Activated naive CD4-positive, alpha-beta T cell treated with anti-CD3 and anti-CD28 coated beads, Interleukin-2, amount 50 U/mL, for 24 hours (primary cell): ENCODE measurements around the gene GALNT10.

Source experiments
- H3K27ac Mint-ChIP-seq: one replicate; pipeline ENCODE4 v1.8.0; 2021; ENCODE audit warnings: mild to moderate bottlenecking, mixed read lengths
- H3K27me3 Mint-ChIP-seq: one replicate; pipeline ENCODE4 v1.8.0; 2021; ENCODE audit warnings: mixed read lengths
- H3K36me3 Mint-ChIP-seq: one replicate; pipeline ENCODE4 v1.8.0; 2021; ENCODE audit warnings: mixed read lengths
- H3K4me1 Mint-ChIP-seq: one replicate; pipeline ENCODE4 v1.8.0; 2021; ENCODE audit warnings: mixed read lengths
- H3K4me3 Mint-ChIP-seq: one replicate; pipeline ENCODE4 v1.8.0; 2021; ENCODE audit warnings: mild to moderate bottlenecking, mixed read lengths
- H3K9me3 Mint-ChIP-seq: one replicate; pipeline ENCODE4 v1.8.0; 2021; ENCODE audit warnings: mixed read lengths

GALNT10 gene

GRCh38 chr5:154341620-154342019 is 151.1 kb downstream of the GALNT10 start:
- Mint-ChIP-seq H3K4me1 (no peaks in the 10 kb centered on the region), H3K27ac (no peak overlapping the region), H3K9me3 (no peaks in the 10 kb centered on the region), H3K36me3 (peaks cover 15% of the 10 kb centered on the region), H3K27me3 (no peaks in the 10 kb centered on the region), H3K4me3 (no peak overlapping the region)

DNA sequence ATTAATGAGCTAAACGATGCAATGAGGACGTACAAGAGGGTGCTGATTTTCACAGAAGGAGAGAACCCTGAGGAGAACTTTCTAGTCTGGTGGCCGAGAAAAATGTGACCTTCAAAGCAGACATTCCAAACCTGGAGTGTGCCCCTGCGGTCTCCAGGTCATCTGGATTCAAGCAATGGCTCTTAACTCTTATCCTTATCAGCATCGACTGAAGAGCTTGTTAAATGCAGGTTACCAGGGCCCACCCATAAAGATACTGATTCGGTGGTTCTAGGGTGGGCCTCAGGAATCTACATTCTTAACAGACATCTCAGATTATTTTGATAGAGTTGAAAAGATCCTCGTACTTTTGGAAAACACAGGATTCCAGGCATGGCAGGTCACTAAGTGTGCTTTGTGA is 151.7 kb downstream of the GALNT10 start:
- H3K36me3 Mint-ChIP-seq: peaks cover 12% of the 10 kb centered on the region
- H3K4me3 Mint-ChIP-seq: no peak overlapping the region
- H3K27ac Mint-ChIP-seq: no peak overlapping the region
- no peaks in the 10 kb centered on the region for H3K27me3 Mint-ChIP-seq
- H3K4me1 Mint-ChIP-seq: no peaks in the 10 kb centered on the region
- no peaks in the 10 kb centered on the region for H3K9me3 Mint-ChIP-seq

DNA sequence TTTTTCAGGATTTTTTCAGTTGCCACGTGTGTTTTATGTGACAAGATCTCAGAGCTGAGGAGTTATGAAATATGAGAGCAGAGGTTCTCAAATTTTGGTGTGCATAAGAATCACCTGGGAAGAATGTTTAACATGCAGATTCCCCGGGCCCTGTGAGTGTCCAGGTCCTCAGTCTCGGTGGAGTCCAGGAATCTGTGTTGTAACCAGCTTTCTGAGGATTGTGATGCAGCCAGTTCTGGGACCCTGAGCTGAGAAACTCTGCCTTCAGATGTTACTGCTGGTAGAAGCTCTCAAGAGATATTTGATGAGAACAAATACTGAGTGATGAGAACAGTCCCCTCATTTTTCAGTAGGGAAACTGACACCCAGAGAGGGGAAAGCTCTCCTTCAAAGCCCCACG is 152.4 kb downstream of the GALNT10 start:
- Mint-ChIP-seq H3K36me3 (peaks cover 4% of the 10 kb centered on the region), H3K4me1 (no peaks in the 10 kb centered on the region), H3K27ac (no peak overlapping the region), H3K9me3 (no peaks in the 10 kb centered on the region), H3K4me3 (no peak overlapping the region), H3K27me3 (no peaks in the 10 kb centered on the region)

DNA sequence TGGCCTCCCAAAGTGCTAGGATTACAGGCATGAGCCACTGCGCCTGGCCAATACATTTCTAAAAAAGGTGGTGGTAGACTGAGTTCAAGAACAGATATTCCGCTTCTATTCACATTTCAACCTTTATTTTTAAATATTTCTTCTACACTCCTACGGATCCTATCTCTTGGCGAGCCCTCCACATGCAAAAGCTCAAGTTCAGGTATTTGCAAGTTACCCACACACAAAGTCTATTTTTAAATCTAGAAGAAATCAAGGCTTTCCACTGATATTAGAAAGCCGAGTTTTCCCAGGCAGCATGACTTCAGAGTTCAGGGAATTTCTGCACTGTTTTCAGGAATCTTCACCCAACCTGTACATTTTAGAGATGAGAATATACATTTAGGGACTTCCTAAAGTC is 153.9 kb downstream of the GALNT10 start:
- no peaks in the 10 kb centered on the region for H3K27me3 Mint-ChIP-seq
- no peak overlapping the region for H3K27ac Mint-ChIP-seq
- H3K9me3 Mint-ChIP-seq: no peaks in the 10 kb centered on the region
- no peaks in the 10 kb centered on the region for H3K4me1 Mint-ChIP-seq
- no peak overlapping the region for H3K4me3 Mint-ChIP-seq
- H3K36me3 Mint-ChIP-seq: no peaks in the 10 kb centered on the region

DNA sequence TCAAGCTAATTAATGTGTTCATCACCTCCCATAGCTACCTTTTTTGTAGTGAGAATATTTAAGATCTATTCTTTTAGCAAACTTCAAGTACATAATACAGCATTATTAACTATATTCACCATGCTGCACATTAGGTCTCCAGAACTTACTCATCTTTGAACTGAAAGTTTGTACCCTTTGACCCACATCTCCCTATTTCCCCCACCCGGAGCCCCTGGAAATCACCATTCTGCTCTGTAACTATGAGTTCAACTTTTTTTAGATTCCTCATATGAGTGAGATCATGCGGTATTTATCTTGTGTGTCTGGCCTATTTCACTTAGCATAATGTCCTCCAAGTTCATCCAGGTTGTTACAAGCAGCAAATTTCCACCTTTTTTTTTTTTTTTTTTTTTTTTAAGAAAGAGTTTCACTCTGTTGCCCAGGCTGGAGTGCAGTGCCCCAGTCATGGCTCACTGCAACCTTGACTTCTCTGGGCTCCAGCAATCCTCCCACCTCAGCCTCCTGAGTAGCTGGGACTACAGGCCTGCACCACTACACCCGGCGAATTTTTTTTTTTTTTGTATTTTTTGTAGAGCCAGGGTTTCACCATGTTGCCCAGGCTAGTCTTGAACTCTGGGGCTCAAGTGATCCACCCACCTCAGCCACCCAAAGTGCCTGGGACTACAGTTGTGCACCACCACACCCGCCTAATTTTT is 154.9 kb downstream of the GALNT10 start:
- Mint-ChIP-seq H3K4me1 (no peaks in the 10 kb centered on the region), H3K27me3 (no peaks in the 10 kb centered on the region), H3K36me3 (no peaks in the 10 kb centered on the region), H3K9me3 (no peaks in the 10 kb centered on the region), H3K27ac (no peak overlapping the region), H3K4me3 (no peak overlapping the region)

GRCh38 chr5:154346427-154346826 is 155.9 kb downstream of the GALNT10 start:
- H3K27ac Mint-ChIP-seq: no peak overlapping the region
- H3K27me3 Mint-ChIP-seq: no peaks in the 10 kb centered on the region
- H3K4me1 Mint-ChIP-seq: no peaks in the 10 kb centered on the region
- no peaks in the 10 kb centered on the region for H3K36me3 Mint-ChIP-seq
- H3K4me3 Mint-ChIP-seq: no peak overlapping the region
- H3K9me3 Mint-ChIP-seq: no peaks in the 10 kb centered on the region

DNA sequence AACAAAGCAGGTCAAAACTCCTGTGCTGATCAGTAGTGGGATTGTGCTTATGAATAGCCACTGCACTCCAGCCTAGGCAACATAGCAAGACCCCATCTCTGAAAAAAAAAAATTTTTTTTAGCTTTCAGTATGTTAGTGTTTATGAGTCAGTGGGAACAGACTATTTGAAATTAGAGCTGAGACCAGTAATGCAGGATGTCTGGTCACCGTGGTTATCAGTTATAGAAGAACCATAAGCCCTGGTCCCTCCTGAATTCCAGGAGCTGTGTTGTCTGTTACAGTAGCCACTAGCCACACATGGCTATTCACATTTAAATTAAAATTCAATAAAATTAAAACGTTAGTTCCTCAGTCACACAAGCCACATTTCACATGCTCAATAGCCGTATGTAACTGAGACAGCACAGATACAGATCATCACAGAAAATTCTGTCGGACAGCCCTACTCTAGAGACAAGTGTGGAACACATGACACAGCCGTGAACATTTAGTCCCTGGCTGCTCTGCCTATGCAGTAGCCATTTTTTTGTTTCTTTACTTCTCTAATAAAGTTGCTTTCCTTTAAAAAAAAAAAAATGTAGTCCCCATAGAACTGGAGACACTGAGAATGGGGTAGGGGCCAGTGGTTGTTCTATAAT is 159.2 kb downstream of the GALNT10 start:
- Mint-ChIP-seq H3K9me3 (no peaks in the 10 kb centered on the region), H3K27ac (no peak overlapping the region)

GRCh38 chr5:154351141-154351540 is 160.6 kb downstream of the GALNT10 start:
- H3K27me3 Mint-ChIP-seq: no peaks in the 10 kb centered on the region
- no peak overlapping the region for H3K4me3 Mint-ChIP-seq
- H3K27ac Mint-ChIP-seq: no peak overlapping the region
- peaks cover 5% of the 10 kb centered on the region for H3K36me3 Mint-ChIP-seq
- peaks cover 3% of the 10 kb centered on the region for H3K4me1 Mint-ChIP-seq
- H3K9me3 Mint-ChIP-seq: no peaks in the 10 kb centered on the region

More for the DNA sequence above, 159.2 kb downstream of the GALNT10 start:
- Mint-ChIP-seq H3K36me3 (peaks cover 5% of the 10 kb centered on the region), H3K4me1 (peaks cover 3% of the 10 kb centered on the region), H3K27me3 (no peaks in the 10 kb centered on the region), H3K4me3 (no peak overlapping the region)

GRCh38 chr5:154351566-154351965 is 161.0 kb downstream of the GALNT10 start:
- no peaks in the 10 kb centered on the region for H3K27me3 Mint-ChIP-seq
- H3K4me1 Mint-ChIP-seq: peaks cover 3% of the 10 kb centered on the region
- peaks cover 5% of the 10 kb centered on the region for H3K36me3 Mint-ChIP-seq
- no peaks in the 10 kb centered on the region for H3K9me3 Mint-ChIP-seq
- no peak overlapping the region for H3K4me3 Mint-ChIP-seq
- no peak overlapping the region for H3K27ac Mint-ChIP-seq

DNA sequence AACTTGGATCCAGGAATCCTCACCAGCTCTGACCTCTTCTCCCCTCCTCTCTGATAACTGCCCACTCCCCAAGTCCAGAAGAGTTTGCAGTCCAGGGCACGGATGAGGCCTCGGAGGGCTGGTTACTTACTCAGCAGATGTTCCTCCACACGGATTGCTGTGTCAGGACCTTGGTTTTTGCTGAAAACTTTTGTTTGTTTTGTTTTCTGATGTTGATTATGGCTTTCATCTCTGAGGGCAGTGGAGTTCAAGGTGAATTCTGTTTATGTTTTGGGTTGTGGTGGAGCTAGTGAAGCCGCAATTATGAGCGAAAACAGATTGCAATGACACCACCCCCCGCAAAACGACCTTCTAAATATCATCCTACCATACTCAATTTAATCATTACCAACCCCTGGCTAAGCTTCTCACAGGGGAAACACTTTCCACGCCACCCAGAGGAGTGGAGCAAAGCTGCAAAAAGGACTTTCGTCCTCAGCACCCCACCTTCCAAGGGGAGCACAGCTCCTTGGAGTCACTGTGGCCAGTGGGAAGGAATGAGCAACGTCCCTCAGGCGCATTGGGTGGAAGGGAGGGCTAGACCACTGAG is 162.5 kb downstream of the GALNT10 start:
- Mint-ChIP-seq H3K27ac (no peak overlapping the region), H3K9me3 (no peaks in the 10 kb centered on the region), H3K27me3 (no peaks in the 10 kb centered on the region), H3K4me3 (no peak overlapping the region), H3K4me1 (peaks cover 3% of the 10 kb centered on the region), H3K36me3 (peaks cover 5% of the 10 kb centered on the region)

- Mint-ChIP-seq H3K9me3 (no peaks in the 10 kb centered on the region), H3K36me3 (peaks cover 8% of the 10 kb centered on the region), H3K4me1 (peaks cover 7% of the 10 kb centered on the region), H3K4me3 (no peak overlapping the region), H3K27me3 (no peaks in the 10 kb centered on the region), H3K27ac (no peak overlapping the region)
These were observed 164.6 kb downstream of the GALNT10 start for GRCh38 chr5:154355129-154355611.

GRCh38 chr5:154356020-154356655 is 165.6 kb downstream of the GALNT10 start:
- H3K27me3 Mint-ChIP-seq: no peaks in the 10 kb centered on the region
- H3K9me3 Mint-ChIP-seq: no peaks in the 10 kb centered on the region
- peaks cover 8% of the 10 kb centered on the region for H3K36me3 Mint-ChIP-seq
- H3K4me1 Mint-ChIP-seq: peaks cover 7% of the 10 kb centered on the region
- no peak overlapping the region for H3K27ac Mint-ChIP-seq
- no peak overlapping the region for H3K4me3 Mint-ChIP-seq

DNA sequence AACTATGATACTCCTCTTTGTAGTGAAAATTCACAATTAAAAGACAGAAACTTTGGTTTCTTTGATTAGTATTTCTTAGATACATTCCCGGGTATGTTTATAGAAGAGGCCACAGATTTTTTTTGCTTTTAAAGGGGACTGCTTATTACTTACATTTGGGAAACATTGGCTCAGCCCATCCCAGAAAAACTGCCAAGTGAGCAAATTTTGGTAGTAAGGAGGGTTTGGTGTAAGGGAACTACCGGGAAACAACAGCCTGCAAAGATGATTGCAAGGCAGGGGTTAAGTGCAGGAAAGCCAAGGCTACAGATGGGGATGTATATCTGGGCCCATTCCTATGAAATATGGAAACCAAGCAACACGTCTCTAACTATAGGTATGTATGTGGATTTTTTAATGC is 166.4 kb downstream of the GALNT10 start:
- Mint-ChIP-seq H3K27me3 (no peaks in the 10 kb centered on the region), H3K4me1 (peaks cover 4% of the 10 kb centered on the region), H3K27ac (no peak overlapping the region), H3K4me3 (no peak overlapping the region), H3K36me3 (peaks cover 7% of the 10 kb centered on the region), H3K9me3 (no peaks in the 10 kb centered on the region)

- H3K27ac Mint-ChIP-seq: no peak overlapping the region
- H3K4me1 Mint-ChIP-seq: peaks cover 4% of the 10 kb centered on the region
- H3K27me3 Mint-ChIP-seq: no peaks in the 10 kb centered on the region
- no peak overlapping the region for H3K4me3 Mint-ChIP-seq
- H3K9me3 Mint-ChIP-seq: no peaks in the 10 kb centered on the region
- H3K36me3 Mint-ChIP-seq: peaks cover 7% of the 10 kb centered on the region
These were observed 168.1 kb downstream of the GALNT10 start for GRCh38 chr5:154358516-154359220.

GRCh38 chr5:154359221-154359573 is 168.7 kb downstream of the GALNT10 start:
- no peaks in the 10 kb centered on the region for H3K27me3 Mint-ChIP-seq
- no peak overlapping the region for H3K4me3 Mint-ChIP-seq
- H3K4me1 Mint-ChIP-seq: peaks cover 4% of the 10 kb centered on the region
- H3K9me3 Mint-ChIP-seq: no peaks in the 10 kb centered on the region
- no peak overlapping the region for H3K27ac Mint-ChIP-seq
- peaks cover 11% of the 10 kb centered on the region for H3K36me3 Mint-ChIP-seq
